DOHH2 (cell line): ENCODE measurements around the gene GRIN2D.

Source experiments
- CTCF ChIP-seq: fragments of 200-600 bp; sonication (generic); IDR thresholded peaks from one replicate; pipeline ENCODE4 v1.5.1; 2014; ENCODE audit warnings: antibody characterized with exemption, mild to moderate bottlenecking, low read depth, low read length; ENCODE audit not compliant: poor library complexity, severe bottlenecking
- EZH2phosphoT487 ChIP-seq: fragments of 200-600 bp; sonication (generic); IDR thresholded peaks from 2 replicates; pipeline ENCODE4 v1.6.1; 2017; ENCODE audit warnings: borderline replicate concordance, mild to moderate bottlenecking, antibody characterized with exemption, low read length, moderate library complexity, mixed read lengths

DNA sequence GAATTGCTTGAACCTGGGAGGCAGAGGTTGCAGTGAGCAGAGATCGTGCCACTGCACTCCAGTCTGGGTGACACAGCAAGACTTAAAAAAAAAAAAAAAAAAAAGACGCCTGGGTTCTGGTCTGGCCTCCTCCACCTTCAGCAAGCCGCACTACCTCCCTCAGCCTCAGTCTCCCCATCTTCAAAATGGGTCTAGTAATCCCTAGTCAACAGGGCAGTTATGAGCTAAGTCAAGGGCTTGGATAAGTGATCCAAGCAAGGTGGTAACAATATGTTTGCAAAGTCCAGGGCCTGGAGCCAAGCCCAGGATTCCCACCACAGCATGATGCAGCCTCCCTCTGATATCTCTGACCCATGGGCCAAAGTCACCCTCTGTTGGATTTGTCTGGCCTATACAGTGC, 6.5 kb upstream of the GRIN2D start:
- TF ChIP-seq CTCF, result no peak
- no peak for TF ChIP-seq EZH2phosphoT487
